Measurements from ENCODE around the gene MYCBP2. TPM values are rescaled to one million over a fixed set of nuclear protein-coding genes. Genes with fewer than 3 reads are reported as not detected.
A peak's percentile ranks its signal among the peaks of the same experiment; 100 is the strongest.
"Not testable (repeated sequence)": the region's sequence is repeated elsewhere in the genome, so short reads cannot be mapped to it uniquely, and the experiment has no call there.

Gene MYCBP2
- total RNA-seq, 2 donors from 2014 or later: 86.6 to 88.0 TPM

DNA sequence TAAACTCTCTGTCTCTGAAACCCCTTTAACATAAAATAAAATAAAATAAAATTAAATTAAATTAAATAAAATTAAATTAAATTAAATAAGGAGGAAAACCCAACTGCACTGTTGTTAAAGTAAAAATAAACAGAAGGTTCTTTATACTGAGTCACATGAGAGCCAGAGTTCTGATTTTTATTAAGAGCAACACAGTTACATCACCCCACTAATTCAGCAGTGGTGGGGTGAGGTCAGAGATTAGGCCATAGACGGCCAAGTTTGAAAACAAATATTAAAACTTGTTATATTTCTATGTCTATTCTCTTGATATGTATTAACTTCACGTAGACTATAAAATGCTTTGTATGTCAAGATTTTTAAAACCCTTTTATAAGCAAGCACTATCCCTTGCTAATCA is 59.5 kb downstream of the MYCBP2 start:
- DNase-seq: no peak
- no peaks in the 10 kb centered on the region for H3K27me3 Mint-ChIP-seq (ENCODE audit: low read depth)
- H3K4me3 Mint-ChIP-seq: no peak overlapping the region
- no peaks in the 10 kb centered on the region for H3K4me1 Mint-ChIP-seq (ENCODE audit: low read depth)
- H3K9me3 Mint-ChIP-seq: no peaks in the 10 kb centered on the region
- no peak for ATAC-seq (replicated peaks in 1 of 2)
- peaks cover 6 to 11% of the 10 kb centered on the region in 2 donors for H3K36me3 Mint-ChIP-seq (ENCODE audit: insufficient read depth in 2 of 2)
- H3K27ac Mint-ChIP-seq: no peak overlapping the region

DNA sequence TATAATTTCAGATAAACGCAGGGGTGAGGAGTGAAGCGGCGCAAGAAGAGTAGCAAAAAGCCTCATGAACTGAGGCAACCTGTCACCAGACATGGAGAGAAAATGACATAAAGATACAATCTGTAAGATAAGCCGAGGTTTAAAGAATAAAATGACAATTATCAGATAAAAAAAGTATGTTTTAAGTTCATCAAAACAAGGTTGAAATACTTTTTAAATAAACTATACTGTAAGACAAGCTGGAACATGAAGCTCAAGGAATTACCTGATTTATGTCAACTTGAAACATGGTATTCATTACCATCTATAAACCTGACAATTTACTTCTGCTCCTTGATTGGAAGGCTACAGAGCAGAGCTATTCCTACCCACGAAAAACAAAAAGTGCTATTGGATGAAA is 61.6 kb downstream of the MYCBP2 start:
- no peaks in the 10 kb centered on the region for H3K27me3 Mint-ChIP-seq (ENCODE audit: low read depth)
- H3K4me1 Mint-ChIP-seq (ENCODE audit: low read depth): no peaks in the 10 kb centered on the region
- peaks cover 0 to 7% of the 10 kb centered on the region in 2 donors for H3K36me3 Mint-ChIP-seq (ENCODE audit: insufficient read depth in 2 of 2)
- no peaks in the 10 kb centered on the region for H3K9me3 Mint-ChIP-seq
- H3K27ac Mint-ChIP-seq: no peak overlapping the region
- ATAC-seq (replicated peaks in 1 of 2): no peak
- DNase-seq: no peak
- no peak overlapping the region for H3K4me3 Mint-ChIP-seq

DNA sequence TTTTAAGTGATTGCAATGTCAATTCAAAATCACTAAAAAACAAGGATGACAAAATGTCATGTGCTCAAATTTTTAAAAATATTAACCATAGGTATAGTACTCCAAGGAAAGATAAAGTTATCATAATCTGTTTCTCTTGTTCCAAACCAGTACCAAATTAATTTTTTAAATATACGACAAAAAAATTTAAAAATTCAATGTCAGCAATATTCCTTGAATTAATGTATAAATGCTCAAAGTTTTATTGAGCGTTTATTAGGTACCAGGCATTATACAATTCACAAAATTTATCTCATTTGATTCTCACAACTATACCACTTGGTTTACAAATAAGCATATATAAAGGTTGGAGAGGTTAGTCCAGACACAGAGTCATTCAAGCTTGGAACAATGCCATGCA is 64.7 kb downstream of the MYCBP2 start:
- Mint-ChIP-seq H3K36me3 (ENCODE audit: insufficient read depth in 2 of 2) (peaks cover 0 to 5% of the 10 kb centered on the region in 2 donors), H3K9me3 (no peaks in the 10 kb centered on the region), H3K4me1 (ENCODE audit: low read depth) (no peaks in the 10 kb centered on the region), H3K27me3 (ENCODE audit: low read depth) (no peaks in the 10 kb centered on the region), H3K27ac (no peak overlapping the region), H3K4me3 (no peak overlapping the region)
- ATAC-seq (replicated peaks in 1 of 2) (no peak), DNase-seq (no peak)

DNA sequence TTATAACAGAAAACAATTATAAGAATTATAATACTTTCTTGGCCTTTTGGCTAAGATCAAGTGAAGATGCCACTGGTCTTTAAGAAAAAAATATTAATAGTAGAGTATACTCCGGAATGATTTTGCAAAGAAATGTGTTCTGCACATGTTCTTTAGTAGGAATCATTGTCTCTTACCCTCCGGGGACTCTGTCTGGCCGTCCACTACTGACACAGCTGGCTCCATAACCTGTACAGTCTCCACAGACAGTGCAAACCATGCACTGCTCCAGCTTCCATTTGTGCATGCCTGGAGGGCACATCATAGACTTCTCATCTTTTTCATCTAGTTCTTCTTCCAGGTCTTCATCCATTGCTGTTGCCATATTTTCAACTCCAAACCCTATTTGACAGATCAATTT is 75.9 kb downstream of the MYCBP2 start:
- no peak overlapping the region for H3K27ac Mint-ChIP-seq
- H3K4me1 Mint-ChIP-seq (ENCODE audit: low read depth): peaks cover 23% of the 10 kb centered on the region
- no peak for DNase-seq
- no peak overlapping the region for H3K4me3 Mint-ChIP-seq
- ATAC-seq (replicated peaks in 1 of 2): no peak
- H3K36me3 Mint-ChIP-seq (ENCODE audit: insufficient read depth in 2 of 2): peaks cover 9 to 32% of the 10 kb centered on the region in 2 donors
- no peaks in the 10 kb centered on the region for H3K27me3 Mint-ChIP-seq (ENCODE audit: low read depth)
- no peaks in the 10 kb centered on the region for H3K9me3 Mint-ChIP-seq

DNA sequence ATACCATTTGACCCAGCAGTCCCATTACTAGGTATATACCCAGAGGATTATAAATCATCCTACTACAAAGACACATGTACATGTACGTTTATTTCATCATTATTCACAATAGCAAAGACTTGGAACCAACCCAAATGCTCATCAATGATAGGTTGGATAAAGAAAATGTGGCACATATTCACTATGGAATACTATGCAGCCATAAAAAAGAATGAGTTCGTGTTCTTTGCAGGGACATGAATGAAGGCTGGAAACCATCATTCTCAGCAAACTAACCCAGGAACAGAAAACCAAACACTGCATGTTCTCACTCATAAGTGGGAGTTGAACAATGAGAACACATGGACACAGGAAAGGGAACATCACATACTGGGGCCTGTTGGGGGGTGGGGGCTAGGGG is 81.7 kb downstream of the MYCBP2 start:
- not testable (repeated sequence) for H3K9me3 Mint-ChIP-seq; H3K4me3 Mint-ChIP-seq; ATAC-seq (replicated peaks in 1 of 2); H3K27me3 Mint-ChIP-seq (ENCODE audit: low read depth); H3K27ac Mint-ChIP-seq; DNase-seq
- H3K36me3 Mint-ChIP-seq (ENCODE audit: insufficient read depth in 2 of 2): peaks cover 17 to 38% of the 10 kb centered on the region in 2 donors
- H3K4me1 Mint-ChIP-seq (ENCODE audit: low read depth): peaks cover 18% of the 10 kb centered on the region

DNA sequence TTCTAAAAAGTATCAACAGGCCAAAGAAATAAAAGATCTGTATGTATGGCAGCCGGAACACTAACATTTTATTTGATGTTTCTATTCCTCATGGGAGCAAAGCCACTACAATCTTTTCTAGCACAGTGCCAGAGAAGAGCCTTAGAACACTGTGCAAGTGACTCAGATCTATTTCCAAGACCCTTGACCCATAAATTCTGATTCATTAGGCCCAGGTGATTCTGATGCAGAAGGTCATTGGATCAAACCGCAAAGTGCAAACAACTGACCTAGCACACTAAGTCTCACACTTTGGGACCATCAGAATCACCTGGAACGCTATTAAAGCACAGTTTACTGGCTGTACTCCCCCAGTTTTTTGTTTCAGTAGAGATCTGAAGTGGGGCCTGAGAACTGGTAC is 87.6 kb downstream of the MYCBP2 start:
- Mint-ChIP-seq H3K9me3 (no peaks in the 10 kb centered on the region), H3K36me3 (ENCODE audit: insufficient read depth in 2 of 2) (peaks cover 3 to 18% of the 10 kb centered on the region in 2 donors), H3K27me3 (ENCODE audit: low read depth) (no peaks in the 10 kb centered on the region), H3K4me3 (no peak overlapping the region), H3K4me1 (ENCODE audit: low read depth) (peaks cover 8% of the 10 kb centered on the region), H3K27ac (no peak overlapping the region)
- no peak for ATAC-seq (replicated peaks in 1 of 2)
- no peak for DNase-seq

DNA sequence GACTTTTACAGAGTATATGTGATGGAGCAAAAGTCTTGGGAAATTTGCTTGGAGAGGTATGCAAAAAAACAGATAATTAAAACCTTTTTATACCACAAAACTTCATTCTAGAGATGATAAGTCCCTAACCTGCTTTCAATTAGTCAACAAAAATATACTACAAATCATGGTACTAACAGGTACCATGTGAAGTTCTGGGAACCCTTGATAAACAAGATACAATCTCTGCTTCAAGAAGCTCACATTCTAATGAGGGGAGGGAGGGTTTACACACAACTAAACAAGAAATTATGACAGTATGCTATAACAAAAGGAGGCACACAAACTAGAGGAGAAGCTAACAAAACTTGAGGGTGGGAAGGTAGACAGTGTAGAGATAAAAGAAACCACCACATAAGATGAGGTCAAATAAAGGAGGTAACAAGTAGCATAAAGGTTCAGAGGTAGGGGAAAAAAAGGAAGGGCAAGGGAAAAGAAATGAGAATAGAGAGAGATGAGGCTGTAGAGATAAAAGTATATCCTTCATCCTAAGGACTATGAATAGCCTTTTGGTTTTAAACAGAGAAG is 91.4 kb downstream of the MYCBP2 start:
- Mint-ChIP-seq H3K27me3 (ENCODE audit: low read depth) (no peaks in the 10 kb centered on the region), H3K36me3 (ENCODE audit: insufficient read depth in 2 of 2) (peaks cover 1 to 7% of the 10 kb centered on the region in 2 donors), H3K4me3 (no peak overlapping the region), H3K9me3 (no peaks in the 10 kb centered on the region), H3K27ac (no peak overlapping the region), H3K4me1 (ENCODE audit: low read depth) (peaks cover 13% of the 10 kb centered on the region)
- DNase-seq: no peak
- ATAC-seq (replicated peaks in 1 of 2): no peak

DNA sequence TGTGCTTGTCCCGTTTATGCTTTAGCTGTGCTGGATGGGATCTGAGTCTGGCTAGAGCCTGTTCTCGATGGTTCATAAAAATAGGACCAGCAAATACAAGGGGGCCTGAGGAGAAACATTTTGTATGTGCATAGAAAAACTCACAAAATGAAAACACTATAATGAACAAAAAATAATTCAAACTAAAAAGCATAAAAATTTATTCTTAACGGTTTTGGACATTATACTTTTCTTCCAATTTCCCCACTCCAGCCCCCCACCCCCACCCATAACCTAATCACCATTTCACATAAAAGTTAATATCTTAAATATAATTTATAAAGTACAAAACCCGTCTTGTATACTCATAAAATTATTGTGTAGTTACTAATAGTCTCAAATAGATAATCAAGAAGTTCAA is 93.7 kb downstream of the MYCBP2 start:
- Mint-ChIP-seq H3K27me3 (ENCODE audit: low read depth) (no peaks in the 10 kb centered on the region), H3K27ac (no peak overlapping the region), H3K4me1 (ENCODE audit: low read depth) (peaks cover 20% of the 10 kb centered on the region), H3K36me3 (ENCODE audit: insufficient read depth in 2 of 2) (peaks cover 1 to 2% of the 10 kb centered on the region in 2 donors), H3K4me3 (no peak overlapping the region), H3K9me3 (no peaks in the 10 kb centered on the region)
- ATAC-seq (replicated peaks in 1 of 2) (no peak), DNase-seq (no peak)

DNA sequence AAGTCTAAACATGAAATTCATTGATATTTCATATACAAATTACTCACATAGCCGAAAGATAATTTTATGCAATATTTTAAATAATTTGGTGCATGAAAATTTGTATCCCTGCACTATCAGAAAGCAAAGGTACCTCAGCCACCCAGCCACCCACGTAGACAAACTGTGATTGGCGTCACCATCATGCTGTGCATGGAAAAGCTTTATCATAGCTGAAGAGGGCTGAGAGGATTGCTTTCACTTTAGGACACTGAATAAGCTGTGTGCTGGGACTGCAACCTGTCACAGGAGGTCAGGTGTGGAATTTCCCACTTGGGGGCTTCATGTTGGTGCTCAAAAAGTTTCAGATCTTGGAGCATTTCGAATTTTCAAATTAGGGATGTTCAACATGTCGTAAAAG is 96.3 kb downstream of the MYCBP2 start:
- H3K4me1 Mint-ChIP-seq (ENCODE audit: low read depth): peaks cover 20% of the 10 kb centered on the region
- peak; percentile 39 to 55 for ATAC-seq (replicated peaks in 1 of 2)
- H3K4me3 Mint-ChIP-seq: no peak overlapping the region
- H3K27ac Mint-ChIP-seq: peak overlapping the region; percentile 17
- peaks cover 0 to 7% of the 10 kb centered on the region in 2 donors for H3K36me3 Mint-ChIP-seq (ENCODE audit: insufficient read depth in 2 of 2)
- H3K27me3 Mint-ChIP-seq (ENCODE audit: low read depth): no peaks in the 10 kb centered on the region
- H3K9me3 Mint-ChIP-seq: peaks cover 0 to 2% of the 10 kb centered on the region in 2 donors
- no peak for DNase-seq

DNA sequence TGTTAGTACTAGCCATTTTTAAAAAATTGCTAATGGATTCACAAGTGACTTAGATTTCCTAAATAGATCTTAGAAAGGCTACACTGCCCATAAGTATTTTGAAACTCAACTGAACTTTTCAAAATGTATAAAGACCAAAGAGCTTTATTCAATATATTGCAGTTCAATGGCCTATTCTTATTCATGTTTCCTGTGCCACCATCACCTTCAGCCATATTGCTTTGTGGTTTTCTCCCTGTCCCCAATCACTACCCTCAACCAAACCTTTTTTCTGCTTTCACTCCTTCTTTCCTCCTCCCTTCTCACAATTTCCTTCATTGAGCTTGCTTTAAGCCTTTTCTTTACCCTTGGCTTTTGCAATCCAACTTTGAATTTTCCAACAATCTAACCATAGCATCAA is 100.9 kb downstream of the MYCBP2 start:
- Mint-ChIP-seq H3K27ac (no peak overlapping the region), H3K27me3 (ENCODE audit: low read depth) (no peaks in the 10 kb centered on the region), H3K36me3 (ENCODE audit: insufficient read depth in 2 of 2) (peaks cover 1 to 19% of the 10 kb centered on the region in 2 donors), H3K9me3 (peaks cover 0 to 2% of the 10 kb centered on the region in 2 donors), H3K4me3 (no peak overlapping the region), H3K4me1 (ENCODE audit: low read depth) (peaks cover 38% of the 10 kb centered on the region)
- DNase-seq: no peak
- no peak for ATAC-seq (replicated peaks in 1 of 2)

DNA sequence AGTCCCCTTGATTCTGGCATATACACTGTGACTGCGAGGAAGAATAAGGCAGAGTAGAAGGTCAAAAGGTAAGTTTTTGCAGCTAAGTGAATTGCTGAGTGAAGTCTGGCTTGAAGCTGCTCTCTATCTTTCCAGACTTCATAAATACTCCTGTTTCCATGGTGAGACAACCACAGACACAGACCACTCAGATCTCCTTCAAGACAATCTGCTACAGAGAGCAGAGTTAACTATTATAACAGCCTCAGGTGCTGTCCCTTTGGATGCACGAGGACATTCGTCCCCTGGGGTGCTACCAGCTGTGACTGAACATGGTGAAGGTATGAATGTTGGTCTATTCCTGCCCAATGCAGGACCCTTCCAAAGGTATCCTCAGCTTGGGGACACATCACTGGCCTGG is 104.0 kb downstream of the MYCBP2 start:
- no peak overlapping the region for H3K4me3 Mint-ChIP-seq
- DNase-seq (no peak), ATAC-seq (replicated peaks in 1 of 2) (peak; percentile 18 to 25)
- no peaks in the 10 kb centered on the region for H3K27me3 Mint-ChIP-seq (ENCODE audit: low read depth)
- H3K27ac Mint-ChIP-seq: no peak overlapping the region
- peaks cover 0 to 2% of the 10 kb centered on the region in 2 donors for H3K9me3 Mint-ChIP-seq
- peaks cover 1 to 19% of the 10 kb centered on the region in 2 donors for H3K36me3 Mint-ChIP-seq (ENCODE audit: insufficient read depth in 2 of 2)
- peaks cover 26% of the 10 kb centered on the region for H3K4me1 Mint-ChIP-seq (ENCODE audit: low read depth)

DNA sequence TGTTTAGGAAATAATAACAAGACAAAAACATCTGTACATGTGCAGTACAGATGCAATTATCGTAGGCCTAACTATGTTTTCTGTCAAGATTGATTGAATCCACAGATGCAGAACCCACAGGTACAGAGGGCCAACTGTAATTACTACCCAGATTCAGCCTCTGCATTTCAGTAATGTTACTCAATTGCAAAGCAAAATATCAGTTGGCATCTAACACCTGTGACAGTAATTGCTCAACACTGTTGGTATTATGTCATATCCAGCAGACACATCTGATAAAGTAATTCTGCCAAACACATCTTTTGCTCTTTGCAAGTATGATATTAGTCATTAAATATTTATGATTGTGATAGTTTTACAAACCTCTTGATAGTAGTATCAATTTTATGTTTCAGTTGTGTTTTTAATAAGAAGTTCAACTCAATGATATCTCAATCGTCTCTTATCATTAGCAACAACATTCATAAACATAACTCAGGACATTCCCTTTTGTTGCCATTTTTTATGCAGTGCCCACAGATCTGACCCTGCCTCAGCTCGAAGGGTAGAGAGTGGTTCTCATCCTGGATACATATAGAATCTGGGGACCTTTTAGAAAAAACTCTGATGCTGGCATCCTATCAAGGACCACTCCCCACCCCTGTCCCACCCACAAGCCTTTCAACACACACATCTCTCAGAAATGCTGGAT is 104.7 kb downstream of the MYCBP2 start:
- no peaks in the 10 kb centered on the region for H3K27me3 Mint-ChIP-seq (ENCODE audit: low read depth)
- H3K4me1 Mint-ChIP-seq (ENCODE audit: low read depth): peaks cover 26% of the 10 kb centered on the region
- H3K4me3 Mint-ChIP-seq: no peak overlapping the region
- H3K27ac Mint-ChIP-seq: no peak overlapping the region
- DNase-seq: no peak
- H3K36me3 Mint-ChIP-seq (ENCODE audit: insufficient read depth in 2 of 2): peaks cover 1 to 19% of the 10 kb centered on the region in 2 donors
- peak; percentile 51 to 73 for ATAC-seq (replicated peaks in 1 of 2)
- H3K9me3 Mint-ChIP-seq: peaks cover 0 to 2% of the 10 kb centered on the region in 2 donors

DNA sequence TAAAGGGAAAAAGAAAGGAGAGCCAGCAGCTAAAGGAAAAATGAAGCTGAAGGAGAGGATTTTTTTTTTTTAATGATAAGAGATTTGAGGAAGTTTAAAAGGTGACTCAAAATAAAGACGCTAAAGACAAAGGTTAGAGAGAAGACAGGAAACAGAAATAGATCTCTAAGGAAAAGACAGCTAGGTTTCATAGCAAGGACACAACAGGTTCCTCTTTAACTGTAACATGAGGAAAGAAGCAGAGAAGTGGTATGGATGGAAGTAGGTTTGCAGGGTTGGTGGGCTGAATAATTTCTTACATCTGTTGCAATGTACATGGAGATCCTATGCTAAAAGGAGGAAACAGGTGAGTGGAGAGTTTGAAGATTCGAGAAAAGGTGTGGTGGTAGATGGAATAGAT is 107.5 kb downstream of the MYCBP2 start:
- Mint-ChIP-seq H3K36me3 (ENCODE audit: insufficient read depth in 2 of 2) (peaks cover 1 to 24% of the 10 kb centered on the region in 2 donors), H3K4me3 (no peak overlapping the region), H3K4me1 (ENCODE audit: low read depth) (peaks cover 21% of the 10 kb centered on the region), H3K9me3 (no peaks in the 10 kb centered on the region), H3K27ac (no peak overlapping the region), H3K27me3 (ENCODE audit: low read depth) (no peaks in the 10 kb centered on the region)
- no peak for DNase-seq
- ATAC-seq (replicated peaks in 1 of 2): no peak

DNA sequence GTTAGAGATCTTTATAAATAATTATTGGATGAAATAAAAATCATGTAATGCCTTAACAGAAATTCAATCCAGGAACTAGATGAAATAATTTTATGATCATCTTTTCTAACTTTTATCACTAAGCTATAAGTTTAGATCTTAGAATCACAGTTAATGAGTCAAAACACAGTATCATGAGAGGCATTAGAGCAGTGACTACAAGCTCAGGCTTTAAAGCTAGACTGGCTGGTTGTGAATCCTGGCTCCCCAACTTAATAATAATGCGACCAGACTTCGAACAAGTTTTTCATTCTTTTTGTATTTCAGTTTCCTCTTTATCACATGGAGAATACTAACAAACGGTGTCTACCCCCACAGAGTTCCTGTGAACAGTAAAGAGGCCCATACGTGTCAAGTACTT is 108.6 kb downstream of the MYCBP2 start:
- DNase-seq (no peak), ATAC-seq (replicated peaks in 1 of 2) (no peak)
- Mint-ChIP-seq H3K4me1 (ENCODE audit: low read depth) (peaks cover 29% of the 10 kb centered on the region), H3K27me3 (ENCODE audit: low read depth) (no peaks in the 10 kb centered on the region), H3K4me3 (no peak overlapping the region), H3K36me3 (ENCODE audit: insufficient read depth in 2 of 2) (peaks cover 3 to 19% of the 10 kb centered on the region in 2 donors), H3K27ac (no peak overlapping the region), H3K9me3 (no peaks in the 10 kb centered on the region)
